Astrocyte (in vitro differentiated cells and primary cell): ENCODE data around the gene RTL10. TPM values are rescaled to one million over a fixed set of nuclear protein-coding genes. Genes with fewer than 3 reads are reported as not detected.

ENCODE experiments used
- DNase-seq: peaks from one replicate; pipeline ENCODE4 v3.0.0-alpha.2; 2010; ENCODE audit warnings: low read depth
- FAIRE-seq: peaks from 2 replicates; lab custom pipeline; 2011; peaks lifted over from hg19 to GRCh38; lab: Jason Lieb, UNC
- H2AFZ ChIP-seq: 2 replicates; pipeline ENCODE4 v1.6.0; 2012; ENCODE audit warnings: low read depth, low read length, inconsistent platforms
- H3K27ac ChIP-seq: 2 replicates; pipeline ENCODE4 v1.5.1; 2011; ENCODE audit warnings: low read depth, low read length, inconsistent platforms
- H3K27me3 ChIP-seq: 2 replicates; pipeline ENCODE4 v1.6.0; 2011; ENCODE audit warnings: low read length, inconsistent platforms; ENCODE audit not compliant: insufficient read depth
- H3K36me3 ChIP-seq: 2 replicates; pipeline ENCODE4 v1.5.1; 2011; ENCODE audit warnings: low read length, inconsistent platforms; ENCODE audit not compliant: insufficient read depth
- H3K4me1 ChIP-seq: 2 replicates; pipeline ENCODE4 v1.5.1; 2011; ENCODE audit warnings: low read length, inconsistent platforms; ENCODE audit not compliant: insufficient read depth
- H3K4me2 ChIP-seq: 2 replicates; pipeline ENCODE4 v1.6.0; 2012; ENCODE audit warnings: low read length, inconsistent platforms
- H3K4me3 ChIP-seq: 2 replicates; pipeline ENCODE4 v1.5.1; 2011; ENCODE audit warnings: low read depth, mild to moderate bottlenecking, low read length, inconsistent platforms; ENCODE audit not compliant: insufficient read depth
- H3K79me2 ChIP-seq: 2 replicates; pipeline ENCODE4 v1.6.0; 2012; ENCODE audit warnings: mild to moderate bottlenecking, low read length, inconsistent platforms; ENCODE audit not compliant: insufficient read depth
- H3K9ac ChIP-seq: 2 replicates; pipeline ENCODE4 v1.6.0; 2012; ENCODE audit warnings: mild to moderate bottlenecking, low read length, inconsistent platforms
- H3K9me3 ChIP-seq: 2 replicates; pipeline ENCODE4 v1.5.1; 2012; ENCODE audit warnings: low read depth, mild to moderate bottlenecking, low read length, inconsistent platforms; ENCODE audit not compliant: insufficient read depth
- H4K20me1 ChIP-seq: 2 replicates; pipeline ENCODE4 v1.6.0; 2012; ENCODE audit warnings: low read length, inconsistent platforms; ENCODE audit not compliant: insufficient read depth
- H3K27ac Mint-ChIP-seq: one replicate; pipeline ENCODE4 v1.8.0; 2021; ENCODE audit warnings: mild to moderate bottlenecking, mixed read lengths; ENCODE audit not compliant: unreplicated experiment
- H3K27me3 Mint-ChIP-seq: one replicate; pipeline ENCODE4 v1.8.0; 2021; ENCODE audit warnings: low read depth, mixed read lengths; ENCODE audit not compliant: unreplicated experiment
- H3K36me3 Mint-ChIP-seq: one replicate; pipeline ENCODE4 v1.8.0; 2021; ENCODE audit warnings: low read depth, mixed read lengths; ENCODE audit not compliant: unreplicated experiment
- H3K4me1 Mint-ChIP-seq: one replicate; pipeline ENCODE4 v1.8.0; 2021; ENCODE audit warnings: low read depth, mixed read lengths; ENCODE audit not compliant: unreplicated experiment
- H3K4me3 Mint-ChIP-seq: one replicate; pipeline ENCODE4 v1.8.0; 2021; ENCODE audit warnings: mild to moderate bottlenecking, moderate library complexity, mixed read lengths; ENCODE audit not compliant: unreplicated experiment
- H3K9me3 Mint-ChIP-seq: one replicate; pipeline ENCODE4 v1.8.0; 2021; ENCODE audit warnings: mild to moderate bottlenecking, mixed read lengths; ENCODE audit not compliant: unreplicated experiment
- CTCF ChIP-seq: IDR thresholded peaks from 2 replicates; pipeline ENCODE4 v1.5.1; 2011; ENCODE audit warnings: low read depth, mild to moderate bottlenecking, inconsistent platforms, low read length, moderate library complexity; ENCODE audit not compliant: insufficient read depth
- EZH2 ChIP-seq: IDR thresholded peaks from 2 replicates; pipeline ENCODE4 v1.6.1; 2012; ENCODE audit warnings: mild to moderate bottlenecking, low read length, inconsistent platforms; ENCODE audit not compliant: insufficient read depth
- total RNA-seq: library from RNA; stranded (reverse); gene quantifications from 2 replicates; pipeline ENCODE4 v1.2.1, GENCODE V29; 2021

RTL10 gene
- total RNA-seq, 1 donor from 2014 or later: 43.0 TPM

GRCh38 chr22:19843107-19843856, 11.4 kb downstream of the RTL10 start:
- no peaks in the 10 kb centered on the region for H3K36me3 Mint-ChIP-seq
- Histone ChIP-seq H3K4me2 (no peak overlapping the region), H3K9ac (no peak overlapping the region), H2AFZ (no peak overlapping the region), H3K9me3 (no peaks in the 10 kb centered on the region), H3K27me3 (no peaks in the 10 kb centered on the region), H3K4me3 (no peak overlapping the region), H3K4me1 (peaks cover 13% of the 10 kb centered on the region), H3K27ac (no peak overlapping the region), H4K20me1 (peaks cover 64% of the 10 kb centered on the region), H3K79me2 (peaks cover 5% of the 10 kb centered on the region), H3K36me3 (no peaks in the 10 kb centered on the region)
- no peaks in the 10 kb centered on the region for H3K27me3 Mint-ChIP-seq
- peaks cover 6% of the 10 kb centered on the region for H3K4me1 Mint-ChIP-seq
- H3K27ac Mint-ChIP-seq: no peak overlapping the region
- H3K9me3 Mint-ChIP-seq: no peaks in the 10 kb centered on the region
- FAIRE-seq (no peak), DNase-seq (no peak)
- TF ChIP-seq CTCF (no peak), EZH2 (no peak)
- H3K4me3 Mint-ChIP-seq: no peak overlapping the region

DNA sequence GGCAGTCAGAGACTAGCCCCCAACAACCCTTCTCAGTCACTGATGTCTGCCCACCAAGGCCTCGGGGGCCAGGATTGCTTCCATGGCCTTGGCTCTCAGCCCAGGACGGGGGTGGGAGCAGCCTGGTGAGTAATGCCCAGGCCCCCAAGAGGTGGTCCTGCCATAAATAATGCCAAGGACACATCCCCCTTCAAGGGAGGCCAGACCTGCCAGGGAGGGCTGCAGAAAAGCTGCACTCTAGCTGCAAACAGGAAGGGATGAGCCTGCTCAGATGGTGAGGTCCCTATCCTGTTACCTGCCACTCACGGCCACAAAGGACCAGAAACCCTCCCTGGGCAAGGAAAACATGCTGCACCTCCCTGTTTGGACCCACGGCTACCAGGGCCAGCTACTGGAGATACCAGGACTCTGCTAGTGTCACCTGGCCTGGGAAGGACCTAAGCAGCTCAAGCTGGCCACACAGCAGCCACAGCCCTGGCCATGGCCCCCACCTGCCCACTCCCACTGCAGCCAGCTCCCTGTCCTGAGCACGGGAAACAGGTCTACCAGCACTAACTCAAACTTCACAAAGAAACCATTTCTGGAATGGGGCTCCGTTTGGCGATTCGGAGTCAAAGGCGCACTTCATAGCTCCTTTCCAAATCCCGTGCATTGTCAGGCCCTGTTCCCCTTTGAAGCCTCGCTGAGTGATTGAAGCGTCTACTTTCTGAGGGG, 12.1 kb downstream of the RTL10 start:
- peaks cover 57% of the 10 kb centered on the region for H4K20me1 ChIP-seq
- FAIRE-seq (no peak), DNase-seq (no peak)
- Mint-ChIP-seq H3K36me3 (no peaks in the 10 kb centered on the region), H3K4me3 (no peak overlapping the region), H3K9me3 (no peaks in the 10 kb centered on the region), H3K4me1 (peaks cover 6% of the 10 kb centered on the region), H3K27me3 (no peaks in the 10 kb centered on the region), H3K27ac (peak overlapping the region; percentile 38)
- H3K27ac ChIP-seq: no peak overlapping the region
- H2AFZ ChIP-seq: no peak overlapping the region
- no peaks in the 10 kb centered on the region for H3K9me3 ChIP-seq
- H3K79me2 ChIP-seq: peaks cover 5% of the 10 kb centered on the region
- peaks cover 13% of the 10 kb centered on the region for H3K4me1 ChIP-seq
- no peaks in the 10 kb centered on the region for H3K27me3 ChIP-seq
- H3K4me2 ChIP-seq: no peak overlapping the region
- no peaks in the 10 kb centered on the region for H3K36me3 ChIP-seq
- no peak overlapping the region for H3K4me3 ChIP-seq
- TF ChIP-seq CTCF (no peak), EZH2 (no peak)
- H3K9ac ChIP-seq: no peak overlapping the region
